Prostate gland (tissue), 2 donors: Measurements from ENCODE around the gene LTC4S.

Source experiments
- CTCF ChIP-seq, 4 experiments: fragments of 200-600 bp in 2 of 4; fragments of 450-650 bp in 2 of 4; sonication (generic) in 2 of 4; IDR thresholded peaks; 1 replicate in 3 of 4; 2 replicates in 1 of 4; pipeline ENCODE4 v1.5.1; 2016 to 2019; ENCODE audit warnings: antibody characterized with exemption in 4 of 4, mild to moderate bottlenecking in 2 of 4, moderate library complexity in 2 of 4
- POLR2AphosphoS5 ChIP-seq: sonication (generic); formaldehyde crosslinking; IDR thresholded peaks from one replicate; pipeline ENCODE4 v1.6.1; 2017; ENCODE audit warnings: antibody characterized with exemption

GRCh38 chr5:179759581-179760551, 33.9 kb upstream of the LTC4S start:
- TF ChIP-seq CTCF (IDR thresholded peaks at IDR 0.05) (no peak), POLR2AphosphoS5 (no peak)
